TTC549 (cell line): Measurements from ENCODE around the gene RPL10.

Source experiments
- FAIRE-seq: peaks from 2 replicates; lab custom pipeline; 2012; peaks lifted over from hg19 to GRCh38; lab: Jason Lieb, UNC

The RPL10 gene

DNA sequence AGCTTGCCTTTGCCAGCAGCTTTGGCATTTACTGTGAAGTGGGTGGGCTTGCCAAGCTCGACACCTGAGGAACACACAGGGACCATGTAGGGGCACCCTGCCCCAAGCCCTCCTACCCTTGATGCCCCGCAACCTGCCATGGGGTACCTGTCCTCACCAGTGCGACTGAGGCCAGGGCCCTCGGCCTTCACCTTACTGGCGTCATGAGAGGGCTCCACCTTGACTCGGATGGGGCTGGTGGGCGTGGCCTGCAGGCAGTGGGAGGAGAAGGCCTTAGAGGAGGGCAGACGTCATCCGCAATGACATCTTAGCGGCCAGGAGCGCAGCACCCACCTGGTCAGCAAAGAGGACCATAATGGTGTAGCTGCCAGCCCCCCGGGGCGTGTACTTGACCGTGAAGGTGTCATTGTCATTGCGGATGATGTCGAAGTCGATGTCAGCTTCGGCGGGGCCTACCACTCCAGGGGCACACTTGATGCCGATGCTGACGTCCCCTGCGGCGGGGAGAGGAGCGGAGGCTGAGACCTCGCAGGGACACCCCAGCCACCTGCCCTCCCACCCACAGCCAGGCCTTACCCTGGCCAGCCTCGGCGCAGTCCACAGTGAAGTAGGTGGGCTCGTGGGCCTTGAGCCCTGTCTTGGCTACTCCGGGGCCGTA lies 36.0 kb upstream of the RPL10 start:
- no peak for FAIRE-seq

- FAIRE-seq, result no peak
Observed at GRCh38 chrX:154363706-154364439, 34.3 kb upstream of the RPL10 start.

DNA sequence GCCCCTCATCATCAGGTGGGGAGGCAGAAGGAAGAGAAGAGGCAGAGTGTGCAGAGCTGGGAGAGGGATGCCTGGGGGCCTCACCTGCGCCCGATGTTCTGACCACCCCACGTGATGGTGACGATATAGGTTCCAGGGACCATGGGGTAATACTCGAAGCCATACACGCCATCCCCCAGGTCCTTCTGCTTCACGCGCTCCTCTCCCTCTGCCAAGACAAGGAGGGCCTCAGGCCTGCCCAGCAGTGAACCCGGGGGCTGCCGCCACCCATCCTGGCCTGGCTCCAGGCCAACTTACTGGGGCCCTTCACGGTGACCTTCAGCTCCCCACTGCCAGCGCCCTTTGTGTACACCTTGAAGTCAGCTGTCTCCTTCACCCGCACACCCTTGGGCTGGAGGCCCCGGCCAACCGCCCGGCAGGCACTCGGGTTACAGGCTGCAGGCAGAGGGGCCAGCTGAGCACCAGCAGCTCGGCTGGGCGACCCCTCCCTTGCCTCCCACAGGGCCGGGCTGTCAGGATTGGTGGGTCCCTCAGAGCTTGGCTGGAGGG lies 33.1 kb upstream of the RPL10 start:
- no peak for FAIRE-seq

- no peak for FAIRE-seq
Observed at GRCh38 chrX:154365997-154366665, 32.0 kb upstream of the RPL10 start.

DNA sequence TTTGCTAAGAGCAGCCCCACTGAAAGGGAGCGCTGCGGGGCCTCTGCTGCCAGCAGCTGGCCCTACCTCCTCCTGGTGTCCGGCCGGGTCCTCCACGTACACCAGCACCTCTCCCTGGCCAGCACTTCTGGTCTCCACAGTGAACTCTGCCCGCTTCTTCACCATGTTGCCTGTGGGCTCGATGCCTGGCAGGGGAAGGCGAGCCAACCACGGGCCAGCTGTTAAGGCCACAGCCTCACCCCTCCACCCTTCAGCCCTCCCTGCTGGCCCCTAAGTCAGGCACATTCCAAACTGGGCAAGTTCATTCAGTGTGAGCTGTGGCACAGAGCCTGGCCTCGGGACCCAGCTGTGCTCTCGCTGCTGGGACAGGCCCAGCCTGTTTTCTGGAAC lies 31.5 kb upstream of the RPL10 start:
- no peak for FAIRE-seq

- FAIRE-seq, result no peak
Observed at GRCh38 chrX:154367474-154368308, 30.5 kb upstream of the RPL10 start.

DNA sequence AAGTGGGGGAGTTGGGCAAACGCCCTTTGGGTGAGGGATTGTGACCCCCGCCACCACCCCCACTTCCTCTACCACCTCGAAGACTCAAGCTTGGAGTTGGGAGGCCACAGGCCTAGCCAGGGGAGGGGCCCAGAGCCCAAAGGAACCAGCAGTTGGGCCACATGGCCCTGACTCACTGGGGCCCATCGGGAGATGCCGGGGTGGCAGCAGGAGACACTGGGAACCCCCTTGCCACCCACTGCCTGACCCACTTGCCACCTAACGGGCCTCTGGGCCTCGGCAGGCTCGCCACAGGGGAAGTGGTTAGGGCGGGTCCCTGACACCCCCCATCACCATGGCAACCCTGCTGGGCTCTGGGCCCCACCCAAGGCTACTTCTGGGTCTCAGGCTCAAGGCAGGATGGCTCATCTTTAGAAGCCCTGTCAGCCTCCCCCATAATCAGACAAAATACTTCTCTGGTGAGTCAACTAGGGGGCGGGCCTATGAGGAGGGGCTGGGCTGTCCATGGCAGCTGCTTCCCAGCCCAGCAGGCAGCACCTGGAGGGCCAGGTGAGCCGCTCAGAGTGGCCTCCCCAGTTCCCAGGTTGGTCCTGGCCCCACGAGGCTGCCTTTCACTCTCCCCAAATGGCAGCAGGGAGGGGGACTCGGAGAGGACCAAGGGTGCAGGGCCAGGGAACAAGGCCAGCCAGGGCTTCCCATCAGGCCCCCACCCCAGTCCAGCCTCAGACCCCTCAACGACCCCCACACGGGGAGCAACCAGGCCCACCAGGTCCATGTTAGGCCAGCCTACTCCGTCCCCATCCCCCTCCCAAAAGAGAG lies 29.3 kb upstream of the RPL10 start:
- no peak for FAIRE-seq

DNA sequence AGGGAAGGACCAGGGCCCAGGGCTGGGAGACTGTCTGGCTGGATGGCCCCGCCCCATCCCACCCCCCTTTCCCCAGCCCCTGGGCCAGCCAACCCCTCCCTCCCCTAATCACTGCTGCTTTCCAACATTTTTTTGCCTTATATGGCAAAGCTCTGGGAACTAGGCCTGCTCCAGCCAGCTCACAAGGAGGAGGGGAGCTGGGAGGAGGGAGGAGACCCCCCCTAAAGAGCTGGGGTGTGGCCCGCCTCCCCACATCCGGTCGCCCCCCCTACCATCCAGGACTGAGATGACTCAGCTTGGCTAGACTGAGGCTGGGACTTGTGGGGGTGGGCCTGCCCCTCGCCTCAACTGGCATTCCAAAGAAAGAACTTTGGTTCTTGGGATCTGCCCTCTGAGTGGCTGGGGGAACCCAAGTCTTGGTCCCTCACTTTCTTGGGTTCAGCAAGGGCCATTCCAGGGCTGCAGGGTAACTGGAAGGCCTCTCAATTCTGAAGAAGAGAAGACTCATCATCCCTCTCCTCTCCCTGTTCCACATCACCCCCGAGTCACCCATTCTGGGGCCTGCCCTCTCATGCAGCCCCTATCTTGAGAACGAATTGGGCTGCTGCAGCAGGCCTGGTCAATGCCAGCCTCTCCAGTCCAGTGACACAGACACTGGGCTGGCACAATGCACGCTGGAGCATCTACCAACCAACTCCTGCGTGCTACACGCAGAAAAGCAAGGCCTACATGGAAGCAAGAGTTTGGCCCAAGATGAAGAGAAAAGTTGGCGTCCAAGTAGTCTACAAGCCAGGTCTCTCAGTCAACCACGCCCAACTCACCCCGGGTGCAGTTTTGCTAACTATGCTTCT lies 28.5 kb upstream of the RPL10 start:
- FAIRE-seq, result no peak

GRCh38 chrX:154370300-154371016 lies 27.7 kb upstream of the RPL10 start:
- FAIRE-seq, result no peak

DNA sequence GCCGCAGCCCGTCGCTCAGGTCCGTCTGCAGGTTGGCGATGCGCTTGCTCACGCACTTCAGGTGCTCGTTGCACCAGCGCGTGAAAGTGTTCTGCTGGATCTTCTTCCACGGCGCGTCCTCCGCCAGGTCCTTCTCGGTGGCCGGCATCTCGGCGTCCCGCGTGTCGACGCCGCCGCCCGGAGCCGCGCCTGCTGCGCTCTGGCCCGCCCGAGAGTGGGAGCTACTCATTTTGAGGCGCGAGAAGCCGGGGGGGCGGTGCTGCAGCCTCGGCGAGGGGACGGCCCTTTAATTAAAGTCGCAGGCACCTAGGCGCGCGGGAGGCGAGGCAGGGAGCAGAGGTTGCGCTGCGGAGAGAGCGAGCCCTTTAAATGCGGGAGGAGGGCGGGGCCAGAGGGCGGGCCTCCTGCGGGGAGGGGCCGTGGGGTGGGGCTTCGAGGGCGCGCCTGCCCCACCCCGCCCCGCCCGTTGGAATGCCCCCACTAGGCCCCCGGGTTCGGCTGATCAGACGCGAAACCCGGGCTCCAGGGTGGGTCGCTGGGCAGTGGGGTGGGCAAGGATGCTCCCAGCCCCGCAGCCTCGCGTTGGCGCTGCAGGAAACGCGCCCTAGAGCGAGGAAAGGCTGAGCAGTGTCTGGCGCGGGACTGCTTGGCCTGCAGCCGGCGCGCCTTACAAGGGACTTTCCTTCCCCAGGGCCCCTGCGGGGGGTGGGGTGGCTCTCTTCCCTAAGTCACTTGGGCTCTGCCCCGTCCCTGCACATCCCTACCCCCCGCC lies 27.0 kb upstream of the RPL10 start:
- no peak for FAIRE-seq

- no peak for FAIRE-seq
Observed at GRCh38 chrX:154371789-154372300, 26.3 kb upstream of the RPL10 start.

GRCh38 chrX:154372612-154373022 lies 25.6 kb upstream of the RPL10 start:
- FAIRE-seq, result no peak

- FAIRE-seq, result no peak
Observed at GRCh38 chrX:154373340-154374306, 24.6 kb upstream of the RPL10 start.

GRCh38 chrX:154374313-154375155 lies 23.6 kb upstream of the RPL10 start, which contains the start of gene FLNA:
Gene FLNA, minus strand, starts transcription at chrX:154374634. Its CDS starts 3,389 bp downstream, at chrX:154371245.
- FAIRE-seq, result no peak

GRCh38 chrX:154375156-154375504 lies 23.0 kb upstream of the RPL10 start:
- no peak for FAIRE-seq

DNA sequence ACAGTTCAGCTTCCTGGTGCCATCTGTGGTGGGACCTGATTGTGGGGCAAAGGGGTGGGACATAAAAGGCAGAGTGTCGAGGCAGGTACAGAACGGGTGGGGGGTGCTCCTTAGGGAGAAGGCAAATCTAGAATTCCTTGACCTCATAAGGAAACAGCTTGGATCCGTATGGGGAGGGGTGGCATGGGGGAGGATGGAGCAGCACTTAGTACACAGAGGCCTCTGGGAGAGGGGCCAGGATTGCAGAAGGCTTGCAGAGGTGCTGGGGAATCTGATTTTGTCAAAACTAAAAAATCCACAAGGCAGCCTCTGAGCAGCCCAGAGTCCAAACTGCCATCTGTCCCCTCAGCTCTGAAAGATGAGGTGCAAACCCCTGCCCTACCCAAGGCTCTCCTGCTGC lies 21.4 kb upstream of the RPL10 start:
- no peak for FAIRE-seq
